Left lobe of liver (tissue), 2 donors: ENCODE measurements around the gene B4GALT2. TPM values are rescaled to one million over a fixed set of nuclear protein-coding genes. Genes with fewer than 3 reads are reported as not detected.
A peak's percentile ranks its signal among the peaks of the same experiment; 100 is the strongest.

Experiments used
- ATAC-seq: fragments of 200-7000 bp; cut with Tn5 transposase; one replicate; pipeline ENCODE4 v1.9.1; 2020; ENCODE audit warnings: mild to moderate bottlenecking, moderate library complexity
- DNase-seq: peaks from one replicate; pipeline ENCODE4 v3.0.0-alpha.2; 2020; ENCODE audit warnings: low spot score
- total RNA-seq: library from RNA; stranded (reverse); gene quantifications from one replicate; pipeline ENCODE4 v1.2.1, GENCODE V29; 2021
- donor health status: DM: no; HTN: no; CAD: no; lungs with moderate emphysema.
- donor health status: DM: no; HTN: yes; CAD: no.

The B4GALT2 gene
- total RNA-seq, 1 donor from 2014 or later: 20.6 TPM

DNA sequence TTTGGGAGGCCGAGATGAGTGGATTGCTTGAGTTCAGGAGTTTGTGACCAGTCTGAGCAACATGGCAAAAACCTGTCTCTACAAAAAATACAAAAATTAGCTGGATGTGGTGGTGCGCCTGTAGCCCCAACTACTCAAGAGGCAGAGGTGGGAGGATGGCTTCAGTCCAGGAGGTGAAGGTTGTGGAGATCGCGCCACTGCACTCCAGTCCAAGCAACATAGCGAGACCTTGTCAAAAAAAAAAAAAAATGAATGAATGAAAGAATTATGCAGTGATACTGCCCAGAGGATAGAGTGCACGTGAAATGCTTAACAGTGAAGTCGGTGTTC lies 9.6 kb upstream of the B4GALT2 start:
- ATAC-seq (no peak), DNase-seq (no peak)

DNA sequence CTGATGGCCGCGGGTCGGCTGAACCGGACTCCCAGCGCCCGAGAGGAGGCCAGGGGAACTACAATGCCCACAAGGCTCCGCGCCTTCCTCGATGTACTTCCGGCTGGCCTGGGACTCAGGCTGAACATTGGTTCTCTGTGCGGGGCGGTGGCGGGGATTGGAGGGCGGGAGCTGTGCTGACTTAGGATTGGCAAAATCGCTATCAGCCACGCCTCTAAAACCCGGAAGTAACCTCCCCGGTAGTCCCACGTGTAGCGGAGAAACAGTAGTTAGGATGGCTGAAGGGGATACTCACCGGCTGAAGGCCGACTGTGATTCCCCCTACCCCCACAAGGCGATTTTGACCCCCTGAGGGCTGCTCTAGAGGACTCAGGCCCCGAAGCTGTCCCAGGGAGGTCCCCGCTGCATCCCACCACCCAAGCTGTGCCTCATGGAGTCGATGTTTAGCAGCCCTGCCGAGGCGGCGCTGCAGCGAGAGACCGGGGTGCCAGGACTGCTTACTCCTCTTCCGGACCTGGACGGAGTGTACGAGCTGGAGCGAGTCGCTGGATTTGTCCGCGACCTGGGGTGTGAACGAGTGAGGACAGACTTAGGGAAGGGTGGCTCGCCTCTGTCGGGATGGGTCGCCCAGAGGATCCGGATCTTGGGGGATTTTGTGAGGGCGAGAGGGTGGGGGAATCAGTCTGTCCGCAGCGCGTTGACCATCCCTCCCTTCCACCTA lies 9.1 kb upstream of the B4GALT2 start, which contains the start of gene DPH2:
TSS of gene DPH2 (plus strand) at position 265 of the 721 bp plus-strand sequence. CDS start at position 431, 166 bp downstream.
- DNase-seq: peak; percentile 96
- peak; percentile 87 for ATAC-seq

- no peak for ATAC-seq
- no peak for DNase-seq
Measured at GRCh38 chr1:43970502-43970901, 8.5 kb upstream of the B4GALT2 start.

GRCh38 chr1:43970911-43971310 lies 8.1 kb upstream of the B4GALT2 start:
- ATAC-seq: no peak
- no peak for DNase-seq

DNA sequence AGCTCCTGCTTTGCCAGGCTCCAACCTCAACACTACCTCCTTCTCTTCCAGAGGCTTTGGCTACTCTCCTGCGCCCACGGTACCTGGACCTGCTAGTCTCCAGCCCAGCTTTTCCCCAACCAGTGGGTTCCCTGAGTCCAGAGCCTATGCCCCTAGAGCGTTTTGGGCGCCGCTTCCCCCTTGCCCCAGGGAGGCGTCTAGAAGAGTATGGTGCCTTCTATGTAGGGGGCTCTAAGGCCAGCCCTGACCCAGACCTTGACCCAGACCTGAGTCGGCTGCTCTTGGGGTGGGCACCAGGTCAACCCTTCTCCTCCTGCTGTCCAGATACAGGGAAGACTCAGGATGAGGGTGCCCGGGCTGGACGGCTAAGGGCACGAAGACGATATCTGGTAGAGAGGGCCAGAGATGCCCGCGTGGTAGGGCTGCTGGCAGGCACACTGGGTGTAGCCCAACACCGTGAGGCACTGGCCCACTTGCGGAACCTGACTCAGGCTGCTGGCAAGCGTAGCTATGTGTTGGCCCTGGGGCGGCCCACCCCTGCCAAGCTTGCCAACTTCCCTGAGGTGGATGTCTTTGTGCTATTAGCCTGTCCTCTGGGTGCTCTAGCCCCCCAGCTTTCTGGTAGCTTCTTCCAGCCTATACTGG lies 7.6 kb upstream of the B4GALT2 start:
- ATAC-seq: no peak
- no peak for DNase-seq

- ATAC-seq (no peak), DNase-seq (no peak)
Measured at GRCh38 chr1:43973981-43974442, 5.0 kb upstream of the B4GALT2 start.

DNA sequence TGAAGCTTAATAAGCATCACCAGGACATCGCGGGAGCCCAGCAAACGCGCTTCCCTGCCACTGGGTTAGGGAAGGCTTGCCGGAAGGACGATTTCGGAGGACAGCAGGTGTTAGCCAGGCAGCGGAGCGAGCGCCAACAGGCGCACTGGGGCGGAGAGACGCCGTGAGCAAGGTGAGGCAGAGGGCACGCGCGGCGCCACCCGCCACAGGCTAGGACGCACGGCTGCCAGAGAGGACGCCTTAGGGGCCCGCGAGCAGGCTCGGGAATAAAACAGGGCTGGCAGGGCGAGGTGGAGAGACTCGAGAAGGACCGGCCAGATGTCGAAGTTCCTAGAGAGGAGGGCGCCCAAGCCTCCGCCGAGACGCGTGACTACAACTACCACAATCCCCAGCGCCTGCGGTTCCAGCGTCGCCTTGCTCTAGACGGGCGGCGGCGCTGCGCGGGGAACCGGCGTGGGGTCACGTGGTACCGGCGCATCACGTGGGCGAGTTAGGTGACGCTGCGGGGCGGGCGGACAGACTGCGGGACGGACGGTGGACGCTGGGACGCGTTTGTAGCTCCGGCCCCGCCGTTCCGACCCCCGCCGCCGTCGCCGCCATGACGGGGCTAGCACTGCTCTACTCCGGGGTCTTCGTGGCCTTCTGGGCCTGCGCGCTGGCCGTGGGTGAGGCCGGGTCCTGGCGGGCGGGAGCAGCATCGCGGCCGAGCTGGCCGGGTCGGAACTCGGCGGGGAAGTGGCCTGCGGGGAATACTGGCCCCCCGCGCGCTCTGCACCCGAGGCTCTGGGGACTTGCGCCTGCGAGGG lies 4.4 kb upstream of the B4GALT2 start, which contains the start of gene ATP6V0B:
TSS of gene ATP6V0B (plus strand) at position 518 of the 806 bp plus-strand sequence. CDS start at position 599, 81 bp downstream.
- ATAC-seq (peak; percentile 74), DNase-seq (peak; percentile 97)

DNA sequence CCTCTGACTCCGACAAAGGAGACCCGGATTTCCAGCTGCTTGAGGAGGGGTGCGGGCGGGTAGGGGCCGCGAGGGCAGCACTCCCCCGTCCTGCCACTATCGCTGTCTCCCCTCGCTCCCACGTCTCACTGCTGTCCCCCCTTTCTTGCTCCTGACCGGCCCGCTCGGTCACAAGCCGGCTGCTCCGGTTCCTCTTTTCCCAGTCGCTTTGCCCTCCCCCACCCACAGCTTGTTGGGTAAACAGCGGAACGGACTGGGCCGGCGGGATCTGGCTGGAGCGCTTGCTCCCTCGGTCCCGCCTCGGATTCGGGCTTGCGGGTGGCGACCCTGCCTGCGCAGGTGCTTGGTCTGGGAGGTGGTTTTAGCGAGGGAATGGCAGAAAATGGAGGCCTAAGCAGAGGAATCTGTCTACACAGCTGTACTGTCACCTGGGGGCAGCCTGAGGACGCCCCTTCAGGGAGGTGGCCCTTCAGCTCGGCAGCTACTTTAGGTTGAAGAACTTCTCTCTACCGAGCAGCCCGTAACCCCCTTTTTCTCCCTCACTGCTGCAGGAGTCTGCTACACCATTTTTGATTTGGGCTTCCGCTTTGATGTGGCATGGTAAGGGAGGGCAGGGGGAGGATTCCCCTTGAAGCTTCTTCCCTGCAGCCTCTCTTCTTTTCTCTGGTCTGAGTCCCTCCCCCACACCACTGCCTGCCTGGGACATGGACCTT lies 3.6 kb upstream of the B4GALT2 start:
- ATAC-seq (peak; percentile 44), DNase-seq (peak; percentile 72)

DNA sequence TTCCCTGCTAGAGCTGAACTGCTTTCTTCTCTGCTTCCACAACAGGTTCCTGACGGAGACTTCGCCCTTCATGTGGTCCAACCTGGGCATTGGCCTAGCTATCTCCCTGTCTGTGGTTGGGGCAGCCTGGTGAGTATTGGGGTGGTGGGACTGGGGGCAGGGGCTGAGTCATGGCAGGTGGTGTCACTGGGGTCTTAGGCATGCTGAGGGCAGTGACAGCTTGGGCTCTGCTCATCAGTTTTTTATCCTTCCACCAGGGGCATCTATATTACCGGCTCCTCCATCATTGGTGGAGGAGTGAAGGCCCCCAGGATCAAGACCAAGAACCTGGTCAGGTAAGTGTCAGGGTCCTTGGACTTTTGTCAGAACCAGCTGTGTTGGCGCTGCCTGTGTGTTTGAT lies 3.0 kb upstream of the B4GALT2 start:
- ATAC-seq (no peak), DNase-seq (no peak)

- ATAC-seq (no peak), DNase-seq (no peak)
Measured at GRCh38 chr1:43976890-43977289, 2.1 kb upstream of the B4GALT2 start.

GRCh38 chr1:43977376-43978263 lies 1.4 kb upstream of the B4GALT2 start:
- DNase-seq (no peak), ATAC-seq (no peak)

GRCh38 chr1:43978264-43978550 lies 803 bp upstream of the B4GALT2 start:
- DNase-seq (peak; percentile 73), ATAC-seq (peak; percentile 49)

DNA sequence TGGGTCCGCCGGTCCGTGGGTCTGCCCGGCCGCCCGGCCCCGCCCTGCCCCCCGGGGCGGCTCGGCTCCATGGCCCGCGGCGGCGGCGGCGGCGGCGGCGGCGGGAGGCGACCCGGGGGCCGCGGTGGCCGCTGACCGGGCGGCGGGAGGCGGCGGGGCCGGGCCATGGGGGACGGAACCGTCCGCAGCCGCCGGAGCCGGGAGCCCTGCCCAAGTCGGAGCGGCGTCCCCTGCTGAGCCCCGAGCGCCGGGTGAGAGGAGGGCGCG lies 184 bp downstream of the B4GALT2 start:
- ATAC-seq: no peak
- no peak for DNase-seq

DNA sequence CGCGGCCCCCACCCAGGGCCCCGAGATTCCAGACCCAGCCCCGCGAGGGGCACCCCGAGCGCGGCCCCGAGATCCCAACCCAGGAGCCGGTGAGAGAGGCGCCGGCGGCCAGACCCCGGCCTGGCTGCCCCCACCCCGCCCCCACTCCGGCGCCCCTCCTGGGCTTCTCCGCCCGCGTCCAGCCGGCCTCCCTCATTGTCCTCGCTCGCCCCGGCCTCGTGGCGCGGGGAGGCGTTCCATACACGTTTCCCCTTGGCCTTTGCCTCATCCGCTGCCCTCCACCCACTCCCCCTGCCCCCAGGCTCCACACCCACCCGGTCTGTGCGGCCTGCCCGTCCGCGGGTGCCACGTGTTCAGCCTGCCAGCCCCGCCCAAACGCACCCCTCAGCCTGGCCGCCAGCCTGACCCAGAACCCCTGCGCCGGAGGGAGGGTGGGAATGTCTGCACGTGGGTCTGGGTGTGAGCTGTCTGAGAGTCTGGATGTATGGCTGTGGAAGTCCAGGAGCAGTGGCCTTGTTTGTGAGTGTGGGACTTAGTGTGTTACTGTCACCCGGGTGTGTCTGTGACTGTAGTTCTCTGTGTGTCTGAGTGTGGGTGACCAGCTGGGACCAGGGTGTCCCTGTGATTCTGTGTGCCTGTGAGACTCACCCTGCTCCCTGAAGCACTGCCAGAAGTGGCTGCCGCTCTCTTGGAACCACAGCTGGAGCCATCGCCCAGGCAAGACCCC lies 681 bp downstream of the B4GALT2 start:
- ATAC-seq (peak; percentile 6), DNase-seq (no peak)

- no peak for ATAC-seq
- no peak for DNase-seq
Measured at GRCh38 chr1:43980255-43981134, 1.5 kb downstream of the B4GALT2 start.

- no peak for ATAC-seq
- no peak for DNase-seq
Measured at GRCh38 chr1:43981135-43981491, 2.1 kb downstream of the B4GALT2 start.

GRCh38 chr1:43981636-43982035 lies 2.6 kb downstream of the B4GALT2 start:
- ATAC-seq (no peak), DNase-seq (no peak)

DNA sequence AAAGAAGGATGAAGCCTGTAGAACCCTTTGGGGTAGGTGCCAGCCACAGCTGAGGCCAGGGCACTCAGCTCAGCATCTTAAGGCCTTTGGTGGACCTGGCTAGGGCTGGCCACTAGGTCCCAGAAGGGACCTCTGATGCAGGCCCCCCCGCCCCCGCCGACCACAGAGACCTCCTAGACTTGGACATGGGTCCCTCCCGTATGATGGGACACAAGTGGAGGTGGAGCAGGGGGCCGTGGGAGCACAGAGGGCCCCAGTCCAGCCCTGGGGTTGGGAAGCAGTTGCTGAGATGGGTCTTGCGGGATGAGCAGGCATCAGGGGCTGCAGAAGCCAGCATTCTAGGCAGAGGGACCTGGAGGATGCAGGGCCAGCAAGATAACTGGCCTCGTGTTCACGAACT lies 3.2 kb downstream of the B4GALT2 start:
- DNase-seq (no peak), ATAC-seq (no peak)

DNA sequence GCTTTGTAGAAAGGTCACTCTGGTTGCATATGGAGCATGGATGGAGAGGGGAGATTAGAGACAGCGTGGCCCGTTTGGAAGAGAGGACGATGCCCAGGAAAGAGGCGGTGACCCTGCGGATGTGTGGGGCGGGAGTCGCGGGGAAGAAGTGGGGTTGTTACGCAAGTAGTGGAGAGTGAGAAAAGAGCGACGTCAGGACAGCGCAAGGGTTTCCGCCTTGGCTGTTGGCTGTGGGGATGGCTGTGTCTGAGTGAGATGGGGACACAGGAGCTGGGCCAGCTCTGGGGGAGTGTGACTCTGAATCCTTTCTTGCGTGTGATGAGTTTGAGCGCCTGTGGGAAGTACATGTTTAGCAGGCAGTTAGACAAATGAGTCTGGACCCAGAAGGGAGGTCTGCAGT lies 3.8 kb downstream of the B4GALT2 start:
- DNase-seq (no peak), ATAC-seq (no peak)
